ENCODE results near the gene PCBP3. TPM values are rescaled to one million over a fixed set of nuclear protein-coding genes. Genes with fewer than 3 reads are reported as not detected.

The PCBP3 gene
- total RNA-seq, 2 experiments from 2014 or later = 4.8 to 5.8 TPM

GRCh38 chr21:45898781-45899180, 255.3 kb downstream of the PCBP3 start:
- CTCF ChIA-PET = no interaction called here
- Mint-ChIP-seq H3K4me1 (no peaks in the 10 kb centered on the region), H3K36me3 (ENCODE audit: low read depth) (no peaks in the 10 kb centered on the region), H3K27ac (no peak overlapping the region), H3K4me3 (no peak overlapping the region), H3K9me3 (no peaks in the 10 kb centered on the region), H3K27me3 (no peaks in the 10 kb centered on the region)
- POLR2A ChIA-PET = no interaction called here
- no peak for DNase-seq

DNA sequence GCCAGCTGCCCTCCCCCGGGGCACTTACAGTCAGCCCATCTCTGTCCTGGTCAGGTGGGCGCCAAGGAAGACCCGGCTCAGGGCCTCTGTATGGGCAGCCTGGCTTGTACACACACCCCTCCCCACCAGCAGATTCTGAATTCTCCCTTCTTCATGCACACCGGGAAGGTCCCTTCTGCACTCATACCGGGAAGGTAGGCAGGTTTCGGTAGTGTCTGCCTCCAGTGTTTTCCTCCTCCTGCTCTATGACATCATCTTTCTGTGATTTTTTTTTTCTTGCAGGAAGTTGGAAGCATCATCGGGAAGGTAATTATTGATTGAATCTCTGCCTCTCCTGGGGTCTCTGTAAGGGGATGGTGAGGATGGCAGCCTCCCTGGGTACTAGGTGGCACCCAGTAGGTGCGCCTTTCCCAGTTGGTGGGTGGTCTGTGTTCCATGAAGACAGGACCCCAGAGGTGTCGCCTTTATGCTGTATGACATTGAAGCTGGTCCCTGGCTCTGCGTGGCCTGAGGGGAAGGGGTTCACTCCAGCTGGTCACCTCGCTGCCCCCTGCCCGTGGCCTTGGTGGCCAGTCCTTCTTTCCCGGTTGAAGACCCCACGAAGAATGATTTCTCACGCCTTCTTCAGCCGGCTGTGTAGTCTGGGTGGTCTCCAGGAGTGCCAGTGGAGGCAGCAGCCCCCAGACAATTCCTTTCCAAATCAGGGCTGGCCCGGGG, 255.9 kb downstream of the PCBP3 start:
- ChIA-PET POLR2A (no interaction called here), CTCF (no interaction called here)
- Mint-ChIP-seq H3K27me3 (no peaks in the 10 kb centered on the region), H3K4me1 (no peaks in the 10 kb centered on the region), H3K36me3 (ENCODE audit: low read depth) (no peaks in the 10 kb centered on the region), H3K9me3 (no peaks in the 10 kb centered on the region), H3K4me3 (no peak overlapping the region), H3K27ac (no peak overlapping the region)
- no peak for DNase-seq

DNA sequence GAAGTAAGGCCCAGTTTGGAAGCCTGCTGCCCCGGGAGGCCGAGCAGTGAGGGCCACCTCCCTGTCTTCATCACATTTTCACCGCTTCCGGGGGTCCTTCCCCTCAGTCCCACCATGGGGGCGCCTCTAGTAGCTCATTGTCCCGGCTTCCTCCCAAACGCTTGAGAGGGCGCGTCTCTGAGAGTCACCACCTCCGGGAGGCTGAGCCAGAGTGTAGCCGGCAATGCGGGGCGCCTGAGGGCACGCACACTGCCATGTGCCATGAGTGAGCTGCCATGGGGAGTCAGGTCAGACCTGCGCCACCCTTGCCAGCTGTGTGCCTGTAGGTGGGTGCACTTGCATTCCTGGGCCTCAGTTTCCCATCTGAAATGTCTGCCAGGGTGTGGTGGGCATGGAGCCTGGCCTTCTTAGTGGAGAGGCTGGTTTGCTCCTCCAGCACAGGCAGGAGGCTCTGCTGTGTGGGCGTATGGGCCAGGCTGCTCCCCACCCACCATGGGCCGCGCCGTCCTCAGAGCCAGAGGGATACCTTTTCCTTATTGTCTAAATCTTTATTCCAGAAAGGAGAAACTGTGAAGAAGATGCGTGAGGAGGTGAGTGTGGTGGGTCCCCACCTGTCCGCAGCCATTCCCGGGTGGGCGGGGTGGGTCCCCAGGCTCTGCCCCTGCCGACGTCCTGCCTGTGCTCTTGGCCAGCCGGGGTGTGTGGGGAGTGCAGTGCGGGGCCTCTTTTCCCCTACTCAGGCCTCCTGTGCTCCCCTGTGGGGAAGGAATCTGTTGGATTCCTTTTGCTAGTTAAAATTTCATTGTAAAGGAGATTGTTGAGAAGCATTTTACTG, 256.7 kb downstream of the PCBP3 start:
- H3K27ac Mint-ChIP-seq = no peak overlapping the region
- H3K9me3 Mint-ChIP-seq = no peaks in the 10 kb centered on the region
- no peaks in the 10 kb centered on the region for H3K36me3 Mint-ChIP-seq (ENCODE audit: low read depth)
- DNase-seq = no peak
- H3K4me1 Mint-ChIP-seq = no peaks in the 10 kb centered on the region
- ChIA-PET POLR2A (no interaction called here), CTCF (no interaction called here)
- no peaks in the 10 kb centered on the region for H3K27me3 Mint-ChIP-seq
- no peak overlapping the region for H3K4me3 Mint-ChIP-seq

GRCh38 chr21:45901061-45901690, 257.7 kb downstream of the PCBP3 start:
- Mint-ChIP-seq H3K27me3 (no peaks in the 10 kb centered on the region), H3K9me3 (no peaks in the 10 kb centered on the region), H3K4me1 (no peaks in the 10 kb centered on the region), H3K36me3 (ENCODE audit: low read depth) (no peaks in the 10 kb centered on the region), H3K4me3 (no peak overlapping the region), H3K27ac (no peak overlapping the region)
- no peak for DNase-seq
- POLR2A ChIA-PET = no interaction called here
- CTCF ChIA-PET = no interaction called here

DNA sequence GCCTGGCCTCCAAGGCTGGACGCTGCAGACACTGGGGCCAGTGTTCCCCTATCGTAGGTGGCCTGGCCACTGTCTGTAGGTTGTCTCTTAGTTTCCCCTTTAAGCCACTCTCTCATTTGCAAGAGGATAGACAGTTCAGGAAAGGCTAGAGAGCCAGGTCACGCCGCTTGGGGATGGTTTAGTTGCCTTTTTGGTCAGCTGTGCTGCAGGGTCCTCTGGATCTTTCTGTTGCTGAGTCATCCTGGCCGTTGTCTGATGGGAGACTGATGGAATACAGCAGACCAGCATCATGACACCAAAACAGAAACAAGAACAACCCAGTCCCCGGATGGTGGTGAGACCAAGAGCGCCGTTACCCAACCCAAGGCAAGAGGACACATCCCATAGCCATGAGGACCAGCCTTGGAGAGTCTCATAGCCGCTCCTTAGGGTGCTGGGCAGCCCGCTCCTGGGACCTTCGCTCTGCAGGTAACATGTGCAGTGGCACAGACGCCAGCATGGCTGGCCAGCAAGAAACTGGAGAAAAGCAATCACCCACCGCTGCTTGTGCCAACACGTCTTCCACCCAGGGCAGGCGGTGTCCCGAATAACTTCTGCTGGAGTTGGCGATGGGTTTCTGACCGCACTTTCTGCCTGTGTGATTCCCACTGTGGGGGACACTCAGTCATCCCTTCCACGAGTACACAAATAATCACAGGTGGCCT, 258.9 kb downstream of the PCBP3 start:
- Mint-ChIP-seq H3K9me3 (no peaks in the 10 kb centered on the region), H3K4me3 (no peak overlapping the region), H3K4me1 (no peaks in the 10 kb centered on the region), H3K27me3 (no peaks in the 10 kb centered on the region), H3K36me3 (ENCODE audit: low read depth) (no peaks in the 10 kb centered on the region), H3K27ac (peak overlapping the region; percentile 41)
- CTCF ChIA-PET = no interaction called here
- no peak for DNase-seq
- POLR2A ChIA-PET = no interaction called here

GRCh38 chr21:45905196-45905595, 261.7 kb downstream of the PCBP3 start:
- Mint-ChIP-seq H3K27me3 (no peaks in the 10 kb centered on the region), H3K36me3 (ENCODE audit: low read depth) (no peaks in the 10 kb centered on the region), H3K4me1 (no peaks in the 10 kb centered on the region), H3K4me3 (no peak overlapping the region), H3K9me3 (no peaks in the 10 kb centered on the region), H3K27ac (no peak overlapping the region)
- CTCF ChIA-PET = no interaction called here
- DNase-seq = no peak
- POLR2A ChIA-PET = no interaction called here

GRCh38 chr21:45906196-45906805, 262.8 kb downstream of the PCBP3 start:
- no peak for DNase-seq
- ChIA-PET CTCF (interaction anchor here (0.6 kb wide), 1 partner anchor 16 kb away, joined by 4 read pairs; no protein-coding TSS in a partner anchor), POLR2A (no interaction called here)
- no peaks in the 10 kb centered on the region for H3K36me3 Mint-ChIP-seq (ENCODE audit: low read depth)
- no peaks in the 10 kb centered on the region for H3K9me3 Mint-ChIP-seq
- H3K27ac Mint-ChIP-seq = no peak overlapping the region
- H3K27me3 Mint-ChIP-seq = no peaks in the 10 kb centered on the region
- H3K4me1 Mint-ChIP-seq = no peaks in the 10 kb centered on the region
- no peak overlapping the region for H3K4me3 Mint-ChIP-seq

DNA sequence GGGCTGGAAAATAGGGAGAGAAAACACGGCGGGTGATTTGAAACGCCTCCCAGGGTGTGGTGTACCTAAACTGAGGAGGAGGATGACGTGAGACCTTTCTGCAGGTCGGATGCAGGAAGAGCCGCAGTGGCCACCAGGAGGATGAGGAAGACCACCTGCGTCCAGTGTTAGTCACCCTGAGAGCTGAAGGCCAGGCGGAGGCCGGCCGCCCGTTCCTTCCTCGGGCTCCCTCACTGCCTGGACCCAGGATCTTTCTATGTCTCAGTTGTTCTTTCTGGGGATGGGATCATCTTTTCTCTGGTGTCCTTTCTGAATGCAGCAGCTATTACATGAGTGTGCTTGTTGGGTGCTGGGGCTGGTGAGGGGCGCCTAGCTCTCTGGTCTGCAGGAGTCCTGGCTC, 263.3 kb downstream of the PCBP3 start:
- Mint-ChIP-seq H3K9me3 (no peaks in the 10 kb centered on the region), H3K36me3 (ENCODE audit: low read depth) (no peaks in the 10 kb centered on the region), H3K4me1 (no peaks in the 10 kb centered on the region), H3K27me3 (no peaks in the 10 kb centered on the region), H3K4me3 (no peak overlapping the region), H3K27ac (no peak overlapping the region)
- ChIA-PET POLR2A (no interaction called here), CTCF (interaction anchor here (0.6 kb wide), 1 partner anchor 15 kb away, joined by 4 read pairs; no protein-coding TSS in a partner anchor)
- DNase-seq = no peak

GRCh38 chr21:45908536-45909237, 265.2 kb downstream of the PCBP3 start:
- POLR2A ChIA-PET = no interaction called here
- Mint-ChIP-seq H3K27ac (no peak overlapping the region), H3K27me3 (no peaks in the 10 kb centered on the region), H3K4me1 (no peaks in the 10 kb centered on the region), H3K4me3 (no peak overlapping the region), H3K36me3 (ENCODE audit: low read depth) (no peaks in the 10 kb centered on the region), H3K9me3 (no peaks in the 10 kb centered on the region)
- DNase-seq = no peak
- CTCF ChIA-PET = no interaction called here

- ChIA-PET POLR2A (no interaction called here), CTCF (no interaction called here)
- no peak for DNase-seq
- Mint-ChIP-seq H3K27me3 (no peaks in the 10 kb centered on the region), H3K36me3 (ENCODE audit: low read depth) (no peaks in the 10 kb centered on the region), H3K4me1 (no peaks in the 10 kb centered on the region), H3K9me3 (no peaks in the 10 kb centered on the region), H3K27ac (peak overlapping the region; percentile 41), H3K4me3 (no peak overlapping the region)
These were observed 265.9 kb downstream of the PCBP3 start for GRCh38 chr21:45909238-45909988.

DNA sequence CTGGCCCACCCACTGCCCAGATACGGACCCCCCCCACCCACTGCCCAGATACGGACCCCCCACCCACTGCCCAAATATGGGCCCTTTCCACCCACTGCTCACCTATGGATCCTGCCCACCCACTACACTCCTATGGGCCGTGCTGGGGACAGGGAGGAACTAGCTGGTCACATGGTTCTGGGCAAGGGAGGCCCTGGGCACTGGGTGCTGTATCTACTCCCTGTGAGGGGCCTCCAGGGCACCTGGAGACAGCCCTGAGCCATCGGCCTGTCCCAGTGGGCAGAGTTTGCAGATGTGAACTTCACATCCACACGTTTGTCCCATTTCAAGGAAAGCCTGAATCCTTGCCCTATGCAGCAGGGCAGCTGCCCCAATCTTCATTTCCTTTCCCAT, 266.6 kb downstream of the PCBP3 start:
- no peaks in the 10 kb centered on the region for H3K36me3 Mint-ChIP-seq (ENCODE audit: low read depth)
- H3K4me3 Mint-ChIP-seq = no peak overlapping the region
- H3K4me1 Mint-ChIP-seq = no peaks in the 10 kb centered on the region
- no peaks in the 10 kb centered on the region for H3K9me3 Mint-ChIP-seq
- no peak overlapping the region for H3K27ac Mint-ChIP-seq
- H3K27me3 Mint-ChIP-seq = no peaks in the 10 kb centered on the region
- POLR2A ChIA-PET = no interaction called here
- no peak for DNase-seq
- CTCF ChIA-PET = interaction anchor here (0.6 kb wide), 1 partner anchor 11 kb away, joined by 3 read pairs; no protein-coding TSS in a partner anchor
